NT2/D1 (cell line): ENCODE results near the gene RAP1A.
A peak's percentile ranks its signal among the peaks of the same experiment; 100 is the strongest.

Experiments
- DNase-seq: peaks from one replicate; pipeline ENCODE4 v3.0.0-alpha.2; 2011; ENCODE audit warnings: low read depth, low spot score
- H3K27me3 ChIP-seq: 2 replicates; pipeline ENCODE4 v1.6.0; 2011; ENCODE audit warnings: mild to moderate bottlenecking; ENCODE audit not compliant: insufficient read length, insufficient read depth
- H3K36me3 ChIP-seq: 2 replicates; pipeline ENCODE4 v1.6.1; 2011; ENCODE audit warnings: mild to moderate bottlenecking, low read length, mixed read lengths; ENCODE audit not compliant: insufficient read depth, insufficient read length
- H3K4me1 ChIP-seq: 2 replicates; pipeline ENCODE4 v1.5.1; 2011; ENCODE audit not compliant: insufficient read depth, insufficient read length
- H3K4me3 ChIP-seq: 2 replicates; pipeline ENCODE4 v1.5.1; 2011; ENCODE audit warnings: low read depth; ENCODE audit not compliant: insufficient read length
- H3K9ac ChIP-seq: 2 replicates; pipeline ENCODE4 v1.6.0; 2011; ENCODE audit warnings: low read depth; ENCODE audit not compliant: insufficient read length
- H3K9me3 ChIP-seq: 2 replicates; pipeline ENCODE4 v1.5.1; 2011; ENCODE audit warnings: mild to moderate bottlenecking, low read length; ENCODE audit not compliant: insufficient read depth
- SUZ12 ChIP-seq: IDR thresholded peaks from 2 replicates; pipeline ENCODE4 v1.6.1; 2011; ENCODE audit not compliant: insufficient read length, insufficient read depth; ENCODE audit errors: extremely low read depth
- YY1 ChIP-seq: IDR thresholded peaks from 2 replicates; pipeline ENCODE4 v1.6.1; 2011; ENCODE audit not compliant: insufficient read length, insufficient read depth
- ZNF274 ChIP-seq: IDR thresholded peaks from 2 replicates; pipeline ENCODE4 v1.6.1; 2011; ENCODE audit warnings: mild to moderate bottlenecking, low read depth, low read length

RAP1A gene

DNA sequence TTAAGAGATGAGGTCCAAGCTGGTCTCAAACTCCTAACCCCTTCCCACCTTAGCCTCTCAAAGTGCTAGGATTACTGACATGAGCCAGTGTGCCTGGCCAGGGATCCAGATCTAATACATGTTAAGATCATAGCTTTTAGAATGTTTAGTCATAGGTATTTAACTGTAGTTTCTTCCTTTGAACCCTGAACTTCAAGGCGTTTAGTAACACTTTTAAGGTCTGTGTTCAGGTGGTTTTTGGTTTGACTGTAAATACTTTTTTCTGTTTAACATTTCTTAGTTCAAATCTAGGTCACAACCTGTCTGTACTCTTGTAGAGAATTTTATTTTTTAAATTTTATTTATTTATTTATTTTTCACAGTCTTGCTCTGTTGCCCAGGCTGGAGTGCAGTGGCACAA is 28.1 kb downstream of the RAP1A start:
- DNase-seq: no peak
- H3K36me3 ChIP-seq: peaks cover 13% of the 10 kb centered on the region
- H3K4me1 ChIP-seq: no peaks in the 10 kb centered on the region
- no peak overlapping the region for H3K9ac ChIP-seq
- no peaks in the 10 kb centered on the region for H3K27me3 ChIP-seq
- H3K4me3 ChIP-seq: no peak overlapping the region
- H3K9me3 ChIP-seq: no peaks in the 10 kb centered on the region
- TF ChIP-seq YY1 (no peak), ZNF274 (no peak), SUZ12 (no peak)

DNA sequence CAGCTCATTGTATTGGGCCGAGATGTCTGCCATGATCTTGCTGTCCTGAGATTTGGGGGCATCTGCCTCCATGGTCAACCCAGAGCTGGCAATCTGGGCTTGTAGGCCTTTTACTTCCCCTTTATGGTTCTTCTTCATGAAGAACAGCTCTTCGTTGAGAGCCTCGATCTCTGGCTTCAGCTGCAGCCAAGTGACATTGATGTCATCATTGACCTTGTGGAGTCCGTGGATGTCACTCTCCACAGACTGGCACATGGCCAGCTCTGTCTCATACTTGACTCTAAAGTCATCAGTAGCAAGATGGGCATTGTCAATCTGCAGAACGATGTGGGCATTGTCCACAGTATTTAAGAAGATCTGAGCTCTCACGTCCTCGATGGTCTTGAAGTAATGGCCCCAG is 29.2 kb downstream of the RAP1A start:
- Histone ChIP-seq H3K27me3 (no peaks in the 10 kb centered on the region), H3K4me1 (no peaks in the 10 kb centered on the region), H3K4me3 (no peak overlapping the region), H3K36me3 (peaks cover 15% of the 10 kb centered on the region), H3K9me3 (no peaks in the 10 kb centered on the region), H3K9ac (no peak overlapping the region)
- TF ChIP-seq YY1: no peak
- DNase-seq: no peak

DNA sequence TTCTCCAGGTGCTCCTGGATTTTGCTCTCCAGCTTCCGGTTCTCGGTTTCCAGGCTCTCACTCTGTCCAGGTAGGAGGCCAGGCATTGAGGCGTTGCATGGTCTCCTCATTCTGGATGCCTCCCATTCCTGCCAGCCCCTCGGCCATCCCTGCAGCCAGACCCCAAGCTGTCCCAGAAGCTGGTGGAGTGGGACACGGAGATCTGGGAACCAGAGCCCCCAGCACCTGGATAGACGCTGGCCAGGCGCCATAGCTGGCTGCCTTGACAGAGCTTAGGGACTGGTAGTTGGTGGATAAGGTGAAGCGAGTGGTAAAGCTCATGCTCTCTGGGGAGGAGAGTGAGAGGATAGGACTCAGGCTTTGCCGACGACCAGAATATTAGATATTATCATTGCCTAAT is 29.6 kb downstream of the RAP1A start:
- TF ChIP-seq YY1: no peak
- TF ChIP-seq SUZ12: no peak
- TF ChIP-seq ZNF274: no peak
- Histone ChIP-seq H3K9ac (no peak overlapping the region), H3K4me3 (no peak overlapping the region), H3K36me3 (peaks cover 13% of the 10 kb centered on the region), H3K4me1 (no peaks in the 10 kb centered on the region), H3K9me3 (no peaks in the 10 kb centered on the region), H3K27me3 (no peaks in the 10 kb centered on the region)
- DNase-seq: no peak

DNA sequence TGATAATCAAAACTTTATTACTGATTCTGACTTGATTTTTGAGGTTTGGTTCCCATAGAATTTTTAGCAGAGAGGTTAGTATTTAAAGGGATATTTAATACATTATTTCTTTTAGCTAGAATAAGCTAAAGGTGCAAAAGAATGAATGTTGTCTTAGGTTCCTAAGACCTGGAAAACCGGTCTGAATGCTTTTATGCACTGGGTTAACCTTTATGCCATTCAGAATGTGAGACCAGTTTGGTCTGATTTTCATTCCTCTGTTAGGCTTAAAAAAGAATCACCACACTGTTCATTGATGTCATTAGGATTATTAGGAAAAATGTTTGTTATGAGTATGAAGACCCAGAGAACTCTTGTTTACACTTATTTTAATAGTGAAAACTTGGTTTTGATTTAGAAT is 30.1 kb downstream of the RAP1A start:
- H3K9me3 ChIP-seq: no peaks in the 10 kb centered on the region
- no peaks in the 10 kb centered on the region for H3K27me3 ChIP-seq
- H3K9ac ChIP-seq: no peak overlapping the region
- H3K4me3 ChIP-seq: no peak overlapping the region
- peaks cover 11% of the 10 kb centered on the region for H3K36me3 ChIP-seq
- DNase-seq: no peak
- H3K4me1 ChIP-seq: no peaks in the 10 kb centered on the region
- TF ChIP-seq SUZ12 (no peak), ZNF274 (no peak), YY1 (no peak)

- no peaks in the 10 kb centered on the region for H3K4me1 ChIP-seq
- TF ChIP-seq YY1: no peak
- no peak for DNase-seq
Observed at GRCh38 chr1:111653709-111654108, 34.1 kb downstream of the RAP1A start.

DNA sequence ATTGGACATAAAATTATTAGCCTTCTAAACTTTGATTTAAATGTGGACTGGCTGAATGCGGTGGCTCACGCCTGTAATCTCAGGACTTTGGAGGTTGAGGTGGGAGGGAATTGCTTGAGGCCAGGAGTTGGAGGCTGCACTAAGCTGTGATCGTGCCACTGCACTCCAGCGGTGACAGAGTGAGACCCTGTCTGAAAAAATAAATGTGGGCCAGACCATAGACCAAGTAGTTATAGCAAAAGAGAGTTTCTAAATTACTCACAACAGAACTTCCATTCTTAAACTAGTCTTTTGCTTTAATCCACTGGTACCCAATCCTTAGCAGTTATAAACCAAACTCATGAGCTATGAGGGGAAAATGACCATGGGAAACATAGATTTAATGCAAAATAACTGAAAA is 35.2 kb downstream of the RAP1A start:
- no peaks in the 10 kb centered on the region for H3K4me1 ChIP-seq
- H3K36me3 ChIP-seq: peaks cover 2% of the 10 kb centered on the region
- H3K27me3 ChIP-seq: no peaks in the 10 kb centered on the region
- no peak for TF ChIP-seq ZNF274
- TF ChIP-seq SUZ12: no peak
- no peak for TF ChIP-seq YY1
- no peak overlapping the region for H3K9ac ChIP-seq
- H3K9me3 ChIP-seq: no peaks in the 10 kb centered on the region
- DNase-seq: no peak
- H3K4me3 ChIP-seq: no peak overlapping the region

More at GRCh38 chr1:111653709-111654108, 34.1 kb downstream of the RAP1A start:
- peaks cover 4% of the 10 kb centered on the region for H3K36me3 ChIP-seq
- no peak overlapping the region for H3K9ac ChIP-seq
- H3K9me3 ChIP-seq: no peaks in the 10 kb centered on the region
- no peak overlapping the region for H3K4me3 ChIP-seq
- H3K27me3 ChIP-seq: no peaks in the 10 kb centered on the region

DNA sequence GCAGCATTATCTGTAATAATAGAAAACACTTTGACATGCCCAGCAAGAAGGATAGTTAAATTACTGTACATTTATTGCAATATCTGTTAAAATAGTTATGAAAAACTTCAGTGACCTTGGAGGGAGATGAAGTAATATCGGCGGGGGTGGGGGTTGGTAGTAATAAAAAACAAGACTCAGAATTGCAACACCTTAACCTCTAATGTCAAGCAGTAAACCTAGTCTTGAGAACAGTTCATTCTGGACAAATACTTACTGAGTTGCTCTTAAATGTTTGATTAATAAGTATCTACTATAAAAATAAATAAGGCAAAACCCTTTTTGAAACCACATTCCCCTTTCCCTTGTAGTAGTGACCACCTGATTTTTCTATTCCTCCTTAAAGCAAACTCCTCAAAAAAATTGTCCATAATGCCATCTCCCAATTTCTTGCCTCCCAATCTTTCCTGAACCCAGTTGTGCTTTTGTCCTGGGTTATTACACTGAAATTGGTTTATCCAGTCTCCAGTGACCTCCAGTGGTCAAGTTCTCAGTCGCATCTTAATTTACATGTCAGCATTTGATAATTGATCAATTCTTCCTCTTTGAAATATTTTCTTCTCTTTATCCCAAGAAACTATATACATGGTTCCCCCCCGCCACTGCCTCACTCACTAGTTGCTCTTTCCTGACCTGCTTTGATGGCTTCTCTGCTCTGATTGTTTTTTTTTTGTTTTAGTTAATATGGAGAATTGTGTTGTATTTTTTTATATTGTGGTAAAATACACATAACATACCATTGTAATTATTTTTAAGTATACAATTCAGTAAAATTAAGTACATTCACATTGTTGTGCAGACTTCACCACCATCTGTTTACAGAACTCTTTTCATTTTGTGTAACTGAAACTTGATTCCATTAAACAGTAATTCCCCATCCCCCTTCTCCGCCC is 36.8 kb downstream of the RAP1A start:
- H3K27me3 ChIP-seq: no peaks in the 10 kb centered on the region
- H3K36me3 ChIP-seq: peaks cover 2% of the 10 kb centered on the region
- no peaks in the 10 kb centered on the region for H3K9me3 ChIP-seq
- TF ChIP-seq ZNF274: no peak
- TF ChIP-seq SUZ12: no peak
- no peak for TF ChIP-seq YY1
- DNase-seq: peak; percentile 25
- H3K9ac ChIP-seq: no peak overlapping the region
- H3K4me3 ChIP-seq: no peak overlapping the region
- H3K4me1 ChIP-seq: no peaks in the 10 kb centered on the region

DNA sequence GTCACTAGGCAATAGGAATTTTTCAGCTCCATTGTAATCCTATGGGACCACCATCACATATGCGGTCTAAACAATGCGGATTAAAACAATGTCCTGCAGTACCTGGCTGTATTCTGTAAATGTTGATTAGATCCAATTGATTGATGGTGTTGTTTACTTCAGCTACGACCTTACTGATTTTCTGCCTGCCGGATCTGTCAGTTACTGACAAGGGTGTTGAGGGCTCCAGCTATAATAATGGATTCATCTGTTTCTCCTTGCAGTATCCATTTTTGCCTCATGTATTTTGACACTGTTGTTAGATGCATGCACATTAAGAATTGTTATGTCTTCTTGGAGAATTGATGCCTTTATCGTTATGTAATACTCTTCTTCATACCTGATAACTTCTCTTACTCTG is 39.0 kb downstream of the RAP1A start:
- no peak overlapping the region for H3K9ac ChIP-seq
- no peaks in the 10 kb centered on the region for H3K27me3 ChIP-seq
- DNase-seq: no peak
- no peak overlapping the region for H3K4me3 ChIP-seq
- H3K9me3 ChIP-seq: no peaks in the 10 kb centered on the region
- no peaks in the 10 kb centered on the region for H3K4me1 ChIP-seq
- no peaks in the 10 kb centered on the region for H3K36me3 ChIP-seq
- no peak for TF ChIP-seq ZNF274
- TF ChIP-seq YY1: no peak
- TF ChIP-seq SUZ12: no peak
